LNCaP clone FGC (cell line): Measurements from ENCODE around the gene KCTD13.
"Not testable (repeated sequence)": the region's sequence is repeated elsewhere in the genome, so short reads cannot be mapped to it uniquely, and the experiment has no call there.

Experiments
- DNase-seq: peaks from one replicate; pipeline ENCODE4 v3.0.0-alpha.2; 2011; ENCODE audit warnings: low read depth
- H3K4me3 ChIP-seq: 2 replicates; pipeline ENCODE4 v1.5.1; 2011; ENCODE audit warnings: mild to moderate bottlenecking, low read depth, low read length, control low read depth
- CTCF ChIP-seq: IDR thresholded peaks from 2 replicates; pipeline ENCODE4 v1.5.1; 2012; ENCODE audit warnings: mild to moderate bottlenecking; ENCODE audit not compliant: control insufficient read depth, insufficient read depth; ENCODE audit errors: extremely low read depth

KCTD13 gene

GRCh38 chr16:29971304-29971703 is 45.3 kb upstream of the KCTD13 start:
- TF ChIP-seq CTCF = no peak
- no peak overlapping the region for H3K4me3 ChIP-seq
- no peak for DNase-seq

GRCh38 chr16:29968205-29968604 is 42.2 kb upstream of the KCTD13 start:
- no peak for TF ChIP-seq CTCF
- no peak for DNase-seq
- H3K4me3 ChIP-seq = no peak overlapping the region

GRCh38 chr16:29963021-29963743 is 37.2 kb upstream of the KCTD13 start:
- peak overlapping the region; percentile 66 for H3K4me3 ChIP-seq
- DNase-seq = no peak
- TF ChIP-seq CTCF = no peak

GRCh38 chr16:29962344-29962994 is 36.4 kb upstream of the KCTD13 start:
- no peak for TF ChIP-seq CTCF
- DNase-seq = no peak
- peak overlapping the region; percentile 66 for H3K4me3 ChIP-seq

- H3K4me3 ChIP-seq = peak within 1 kb of the TSS; percentile 66
- no peak; the same call in 1 of the 2 replicates for TF ChIP-seq CTCF
- peak; percentile 58 for DNase-seq
These were observed 35.7 kb upstream of the KCTD13 start, which contains the start of gene TMEM219 for GRCh38 chr16:29961479-29962343. Gene TMEM219 (plus strand): TSS chr16:29962079. CDS start chr16:29963144, 1,065 bp downstream.

- no peak for TF ChIP-seq CTCF
- no peak for DNase-seq
- H3K4me3 ChIP-seq = peak overlapping the region; percentile 66
These were observed 35.1 kb upstream of the KCTD13 start for GRCh38 chr16:29961127-29961478.

- H3K4me3 ChIP-seq, DNase-seq: not testable (repeated sequence)
These were observed 33.8 kb upstream of the KCTD13 start for GRCh38 chr16:29959821-29960220.
